ENCODE measurements around the gene GMPPA.

GMPPA gene

GRCh38 chr2:219455581-219455980 is 43.1 kb upstream of the GMPPA start:
- TF ChIP-seq CTCF (IDR thresholded peaks at IDR 0.05; ENCODE audit: low read depth, low read length, missing control alignments) = no peak
- H3K36me3 ChIP-seq (replicated peaks) = no peaks in the 10 kb centered on the region
- no peak overlapping the region for H3K27ac ChIP-seq
- no peak for DNase-seq
- in situ Hi-C loops (cut with HindIII; ENCODE audit: low pct_ligation_motif_present, low sequenced_read_pairs) = no loop called here
- H3K4me3 ChIP-seq (ENCODE audit: low read depth, low read length) = no peak overlapping the region
- no peaks in the 10 kb centered on the region for H3K27me3 ChIP-seq (replicated peaks)

- DNase-seq = no peak
- TF ChIP-seq CTCF (IDR thresholded peaks at IDR 0.05; ENCODE audit: low read depth, low read length, missing control alignments) = no peak
Observed at GRCh38 chr2:219457784-219458369, 40.8 kb upstream of the GMPPA start.

GRCh38 chr2:219458996-219459395 is 39.7 kb upstream of the GMPPA start:
- Histone ChIP-seq H3K36me3 (replicated peaks) (no peaks in the 10 kb centered on the region), H3K27ac (no peak overlapping the region), H3K27me3 (replicated peaks) (no peaks in the 10 kb centered on the region), H3K4me3 (ENCODE audit: low read depth, low read length) (no peak overlapping the region)
- no peak for DNase-seq
- no peak for TF ChIP-seq CTCF (IDR thresholded peaks at IDR 0.05; ENCODE audit: low read depth, low read length, missing control alignments)
- in situ Hi-C loops (cut with HindIII; ENCODE audit: low pct_ligation_motif_present, low sequenced_read_pairs) = no loop called here

More at GRCh38 chr2:219457784-219458369, 40.8 kb upstream of the GMPPA start:
- Histone ChIP-seq H3K4me3 (ENCODE audit: low read depth, low read length) (no peak overlapping the region), H3K27me3 (replicated peaks) (no peaks in the 10 kb centered on the region), H3K36me3 (replicated peaks) (no peaks in the 10 kb centered on the region), H3K27ac (no peak overlapping the region)
- in situ Hi-C loops (cut with HindIII; ENCODE audit: low pct_ligation_motif_present, low sequenced_read_pairs) = no loop called here

GRCh38 chr2:219459460-219460311 is 39.0 kb upstream of the GMPPA start:
- no peak overlapping the region for H3K4me3 ChIP-seq (ENCODE audit: low read depth, low read length)
- peak; percentile 96 for TF ChIP-seq CTCF (IDR thresholded peaks at IDR 0.05; ENCODE audit: low read depth, low read length, missing control alignments)
- DNase-seq = peak; percentile 29
- in situ Hi-C loops (cut with HindIII; ENCODE audit: low pct_ligation_motif_present, low sequenced_read_pairs) = no loop called here
- H3K27me3 ChIP-seq (replicated peaks) = no peaks in the 10 kb centered on the region
- H3K36me3 ChIP-seq (replicated peaks) = no peaks in the 10 kb centered on the region
- no peak overlapping the region for H3K27ac ChIP-seq

- Histone ChIP-seq H3K27ac (no peak overlapping the region), H3K36me3 (replicated peaks) (no peaks in the 10 kb centered on the region), H3K27me3 (replicated peaks) (no peaks in the 10 kb centered on the region), H3K4me3 (ENCODE audit: low read depth, low read length) (no peak overlapping the region)
- in situ Hi-C loops (cut with HindIII; ENCODE audit: low pct_ligation_motif_present, low sequenced_read_pairs) = no loop called here
- no peak for TF ChIP-seq CTCF (IDR thresholded peaks at IDR 0.05; ENCODE audit: low read depth, low read length, missing control alignments)
- no peak for DNase-seq
Observed at GRCh38 chr2:219460424-219460926, 38.2 kb upstream of the GMPPA start.

Data from brain microvascular endothelial cell (primary cell).